SHP77 (cell line): ENCODE measurements around the gene PLEKHA6.

Experiments used
- DNase-seq, 2 experiments: peaks; one replicate each; lab custom pipeline; 2025; lab: John Stamatoyannopoulos, UW

The PLEKHA6 gene

DNA sequence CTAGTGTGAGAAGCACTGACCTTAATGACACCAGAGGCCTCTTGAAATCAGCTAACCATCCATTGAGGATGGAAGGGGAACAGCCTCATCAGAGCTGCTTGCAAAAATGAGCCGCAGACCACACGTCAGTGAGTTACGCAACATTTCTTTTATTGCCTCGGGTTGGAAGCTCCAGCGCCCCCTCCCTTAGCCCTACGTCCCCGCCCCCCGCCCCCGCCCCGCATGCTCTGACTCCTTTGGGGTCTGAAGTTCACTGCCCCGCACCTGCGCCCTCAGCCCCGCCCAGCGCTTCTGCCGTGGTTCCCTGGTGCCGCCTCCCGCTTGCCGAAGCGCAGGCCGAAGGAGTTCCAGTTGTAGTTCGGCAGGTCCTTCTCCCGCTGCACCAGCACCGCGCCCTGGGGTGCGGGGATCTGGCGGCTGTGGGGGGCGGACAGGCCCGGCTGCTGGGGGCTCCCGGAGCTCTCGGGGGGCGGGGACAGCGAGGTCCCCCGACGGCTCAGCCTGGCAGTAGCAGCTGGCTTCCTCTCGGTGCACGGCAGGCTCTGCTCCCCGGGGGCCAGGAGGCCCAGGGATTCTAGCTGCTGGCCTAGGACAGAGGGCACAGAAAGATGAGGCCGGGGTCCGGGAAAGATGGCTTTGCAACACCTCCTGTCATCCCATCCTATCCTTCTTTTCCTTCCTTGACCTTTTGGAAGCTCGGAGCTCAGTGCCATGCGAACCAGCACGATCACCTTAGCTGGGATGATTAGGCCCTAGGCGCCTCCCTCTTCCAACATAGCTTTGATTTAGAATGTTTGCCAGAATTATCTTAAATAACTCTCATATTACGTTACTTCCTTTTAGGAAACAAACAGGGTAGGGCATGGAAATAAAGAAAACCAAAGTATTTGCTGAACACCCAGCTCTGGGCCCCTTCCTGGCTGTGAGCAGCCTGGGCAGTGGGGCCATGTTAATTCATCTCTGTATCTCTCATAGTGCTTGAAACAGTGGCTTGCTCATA lies 169.2 kb downstream of the PLEKHA6 start:
- DNase-seq = no peak

DNA sequence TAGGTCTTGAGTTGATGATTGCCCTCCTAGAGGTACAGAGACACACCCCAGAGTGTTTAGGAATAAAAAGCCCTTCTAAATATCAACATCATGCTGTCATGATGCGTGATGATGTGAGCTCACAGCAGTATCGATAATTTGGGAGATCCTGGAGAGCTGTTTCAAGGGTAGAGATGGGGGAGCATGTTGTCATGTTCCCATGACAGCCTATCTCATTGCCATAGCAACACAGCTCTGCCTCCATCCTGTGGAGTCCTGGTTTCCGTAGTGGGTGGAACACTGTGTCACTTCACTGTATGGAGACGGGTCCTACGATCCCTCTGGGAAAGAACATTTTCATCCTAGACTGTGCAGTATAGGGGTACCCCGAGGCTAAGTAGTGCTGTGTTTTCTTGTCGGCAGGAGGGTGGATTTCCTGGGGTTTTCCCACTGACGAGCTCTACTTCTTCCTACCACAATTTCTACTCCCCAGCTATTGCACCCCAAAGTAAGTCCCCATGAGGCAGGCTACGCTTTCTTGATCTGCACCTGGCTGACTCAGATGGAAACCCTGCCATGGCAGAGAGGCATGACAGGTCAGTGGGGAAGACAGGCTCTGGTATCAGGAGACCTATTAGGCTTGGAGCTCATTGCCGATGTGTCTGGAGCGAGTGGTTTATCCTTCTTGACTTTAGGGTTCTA lies 170.6 kb downstream of the PLEKHA6 start:
- DNase-seq = no peak

- DNase-seq = no peak
These were observed 173.1 kb downstream of the PLEKHA6 start for GRCh38 chr1:204186597-204186996.

GRCh38 chr1:204181116-204181515 lies 178.6 kb downstream of the PLEKHA6 start:
- DNase-seq = no peak

DNA sequence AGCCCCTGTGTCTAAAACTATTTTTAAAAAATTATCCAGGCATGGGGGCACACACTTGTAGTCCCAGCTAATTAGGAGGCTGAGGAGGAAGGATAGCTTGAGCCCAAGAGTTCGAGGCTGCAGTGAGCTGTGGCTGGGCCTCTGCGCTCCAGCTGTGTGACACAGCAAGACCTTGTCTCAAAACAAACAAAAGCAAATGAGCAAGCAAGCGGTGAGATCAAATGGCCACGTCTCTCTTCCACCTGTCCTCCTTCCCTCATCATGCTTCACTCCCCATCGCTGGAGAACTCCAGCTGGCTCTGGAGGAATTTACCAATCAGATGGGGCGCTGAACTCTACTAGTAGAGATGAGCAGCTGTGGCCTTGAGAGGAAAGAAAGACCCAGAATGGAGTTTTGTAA lies 179.6 kb downstream of the PLEKHA6 start:
- peak in 1 of 2 experiments; percentile 27 for DNase-seq

DNA sequence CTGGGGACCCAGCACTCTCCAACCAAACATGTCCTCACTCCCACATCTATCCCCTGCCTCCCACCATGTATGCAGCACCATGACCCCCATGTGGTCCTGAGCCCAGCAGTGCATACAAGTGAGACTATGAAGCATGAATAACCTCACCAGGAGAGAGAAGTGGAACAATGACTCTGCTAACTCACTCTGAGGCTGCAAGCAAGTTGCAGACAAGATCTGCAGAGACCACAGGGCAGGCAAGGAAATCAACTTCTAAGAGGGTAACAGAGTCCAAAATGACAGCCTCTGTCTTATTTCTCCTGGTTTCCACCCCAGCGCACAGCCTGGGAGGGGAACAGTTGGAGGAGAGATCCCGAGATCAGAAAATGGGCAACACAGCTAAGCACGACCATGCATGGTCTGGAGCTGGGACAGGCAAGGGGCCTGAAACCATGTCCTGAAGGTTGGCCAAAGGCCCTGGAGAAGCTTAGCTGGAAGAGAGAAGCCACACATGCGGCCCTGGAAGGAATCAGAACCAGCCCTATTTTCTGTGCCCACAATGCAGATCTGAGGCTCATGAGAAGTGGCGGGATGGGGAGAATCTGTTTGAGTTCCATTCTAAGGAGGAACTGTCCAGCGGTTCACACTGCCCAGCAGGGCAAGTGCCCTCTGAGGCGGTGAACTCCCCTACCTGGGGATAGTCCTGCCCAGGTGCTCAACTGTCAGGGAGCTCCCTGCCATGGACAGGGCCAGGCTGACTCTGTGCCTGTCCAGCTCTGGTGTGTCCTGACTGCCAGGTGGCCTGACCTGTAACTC lies 181.0 kb downstream of the PLEKHA6 start:
- DNase-seq = no peak

GRCh38 chr1:204177133-204177532 lies 182.6 kb downstream of the PLEKHA6 start:
- no peak for DNase-seq

DNA sequence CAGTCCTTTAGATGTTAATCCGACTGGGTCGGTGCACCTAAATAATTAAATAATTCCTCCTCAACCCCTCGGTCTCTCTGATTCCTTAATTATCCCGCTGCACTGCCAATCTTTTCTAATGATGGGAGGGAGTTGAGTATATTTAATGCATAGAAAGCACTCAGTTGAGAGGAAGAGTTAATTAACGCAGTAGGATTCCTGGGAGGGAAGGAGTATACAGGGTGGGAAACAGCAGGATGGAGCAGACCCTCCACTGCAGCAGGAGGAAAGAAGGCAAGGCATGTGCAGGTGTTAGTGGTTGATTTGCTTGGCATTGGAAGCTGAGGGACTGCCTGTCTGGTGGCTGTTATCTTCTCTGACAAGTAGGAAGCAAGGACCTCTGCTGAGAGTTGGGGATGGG lies 183.7 kb downstream of the PLEKHA6 start:
- DNase-seq = no peak

DNA sequence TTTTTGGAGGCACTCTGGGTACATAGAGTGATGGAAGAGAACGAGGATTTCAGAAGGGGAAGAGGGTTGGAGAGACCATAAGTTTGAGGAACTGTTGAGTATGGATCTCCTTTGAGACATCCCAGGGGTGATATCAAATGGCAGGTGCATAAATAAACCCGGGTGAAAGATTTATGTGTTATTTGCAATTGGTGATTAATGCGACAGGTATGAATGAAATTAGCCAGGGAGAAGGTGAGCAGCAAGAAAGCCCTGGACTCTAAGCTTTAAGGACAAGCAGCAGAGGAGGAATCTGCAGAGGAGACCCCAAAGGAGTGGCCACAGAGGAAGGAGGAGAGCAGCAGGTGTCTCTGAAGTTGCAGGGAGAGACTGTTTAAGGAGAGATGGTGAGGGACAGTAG lies 184.8 kb downstream of the PLEKHA6 start:
- no peak for DNase-seq

- DNase-seq = no peak
These were observed 187.2 kb downstream of the PLEKHA6 start for GRCh38 chr1:204172404-204173029.

DNA sequence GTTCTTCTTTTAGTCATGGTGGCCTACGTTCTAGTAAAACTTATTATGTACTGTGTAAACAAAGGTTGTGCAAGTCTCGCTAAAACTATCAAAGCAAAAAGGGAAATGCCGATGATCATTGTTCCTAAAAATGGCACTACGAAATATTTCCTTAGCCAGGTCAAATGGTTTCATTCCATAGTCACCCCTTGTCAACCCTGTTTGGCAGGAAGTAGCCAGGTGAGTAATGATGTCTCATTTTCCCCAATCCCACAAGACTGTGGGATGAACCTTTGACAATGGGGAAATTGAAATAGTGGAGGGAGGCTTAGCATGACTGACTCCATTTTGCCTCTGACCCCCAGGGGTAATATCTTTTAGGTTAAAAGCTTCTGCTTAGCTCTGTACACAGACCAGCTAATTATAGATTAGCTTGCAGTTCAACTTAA lies 188.0 kb downstream of the PLEKHA6 start:
- no peak for DNase-seq

- no peak for DNase-seq
These were observed 189.1 kb downstream of the PLEKHA6 start for GRCh38 chr1:204170494-204171155.

DNA sequence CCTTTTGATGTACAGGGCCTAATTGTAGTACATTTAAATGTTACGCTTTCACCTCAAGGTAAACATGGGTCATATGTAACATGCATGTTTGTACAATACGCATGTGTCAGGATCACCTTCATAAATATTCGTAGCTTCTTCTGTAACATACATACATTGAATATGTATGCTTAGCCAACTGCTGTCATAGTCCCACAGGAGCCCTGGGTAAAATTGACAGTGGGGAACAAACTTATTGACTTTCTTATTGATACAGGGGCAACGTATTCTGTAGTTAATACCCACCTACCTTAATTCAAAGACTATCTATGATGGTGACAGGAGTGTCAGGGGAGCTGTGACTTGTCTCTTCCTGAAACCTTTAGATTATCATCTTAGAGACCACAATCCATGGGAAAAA lies 189.9 kb downstream of the PLEKHA6 start:
- no peak for DNase-seq
